ENCODE results near the gene SYPL1. TPM values are rescaled to one million over a fixed set of nuclear protein-coding genes. Genes with fewer than 3 reads are reported as not detected.

Gene SYPL1
- total and polyA plus RNA-seq, 8 donors: 5.2 to 157 (median 70.6) TPM

- H3K4me1 ChIP-seq: peaks cover 0 to 15% (median 0%) of the 10 kb centered on the region in 4 donors
- no peaks in the 10 kb centered on the region for H3K9me3 ChIP-seq
- H3K27me3 ChIP-seq: no peaks in the 10 kb centered on the region
- WGBS, 5 donors: 85 to 88% (median 87%) methylated on average over 2 of the region's 2 CpGs
- intact Hi-C loops (cut with DNase I; ENCODE audit: low total_unique reads): no loop called here
- no peak for TF ChIP-seq POLR2AphosphoS5 (IDR thresholded peaks at IDR 0.05)
- no peak for TF ChIP-seq CTCF (IDR thresholded peaks at IDR 0.05)
- no peak for TF ChIP-seq POLR2A (IDR thresholded peaks at IDR 0.05)
- TF ChIP-seq EP300 (IDR thresholded peaks at IDR 0.05): no peak
- H3K36me3 ChIP-seq: no peaks in the 10 kb centered on the region
- no peak for DNase-seq
- H3K4me3 ChIP-seq: no peak overlapping the region
- H3K27ac ChIP-seq: no peak overlapping the region
Measured at GRCh38 chr7:106120500-106120899, 8.4 kb upstream of the SYPL1 start.

- H3K9me3 ChIP-seq: no peaks in the 10 kb centered on the region
- 59 to 79% (median 75%) methylated on average over 3 of the region's 3 CpGs for WGBS, 5 donors
- TF ChIP-seq CTCF (IDR thresholded peaks at IDR 0.05) (no peak), EP300 (IDR thresholded peaks at IDR 0.05) (no peak), POLR2A (IDR thresholded peaks at IDR 0.05) (no peak), POLR2AphosphoS5 (IDR thresholded peaks at IDR 0.05) (no peak)
- H3K4me1 ChIP-seq: peaks cover 0 to 14% (median 0%) of the 10 kb centered on the region in 4 donors
- no peak overlapping the region for H3K27ac ChIP-seq
- no peak overlapping the region for H3K4me3 ChIP-seq
- intact Hi-C loops (cut with DNase I; ENCODE audit: low total_unique reads): loop anchor here (10.0 kb wide), 1 partner anchor 55 kb away; no protein-coding TSS in a partner anchor
- no peak for DNase-seq
- H3K27me3 ChIP-seq: no peaks in the 10 kb centered on the region
- no peaks in the 10 kb centered on the region for H3K36me3 ChIP-seq
Measured at GRCh38 chr7:106119719-106120118, 7.6 kb upstream of the SYPL1 start.

- Histone ChIP-seq H3K27ac (peak overlapping the region in 1 of 5 donors; percentile 11), H3K36me3 (no peaks in the 10 kb centered on the region), H3K4me1 (peaks cover 0 to 17% (median under 1%) of the 10 kb centered on the region in 4 donors), H3K9me3 (no peaks in the 10 kb centered on the region), H3K27me3 (no peaks in the 10 kb centered on the region), H3K4me3 (no peak overlapping the region)
- peak in 1 of 2 donors; percentile 21 for DNase-seq
- intact Hi-C loops (cut with DNase I; ENCODE audit: low total_unique reads): loop anchor here (10.0 kb wide), 1 partner anchor 53 kb away; no protein-coding TSS in a partner anchor
- TF ChIP-seq EP300 (IDR thresholded peaks at IDR 0.05) (no peak), CTCF (IDR thresholded peaks at IDR 0.05) (no peak), POLR2AphosphoS5 (IDR thresholded peaks at IDR 0.05) (no peak), POLR2A (IDR thresholded peaks at IDR 0.05) (no peak)
- 59 to 79% (median 69%) methylated on average over 9 of the region's 9 CpGs for WGBS, 5 donors
Measured at GRCh38 chr7:106117786-106118544, 5.9 kb upstream of the SYPL1 start.

- TF ChIP-seq POLR2AphosphoS5 (IDR thresholded peaks at IDR 0.05) (no peak), POLR2A (IDR thresholded peaks at IDR 0.05) (no peak), EP300 (IDR thresholded peaks at IDR 0.05) (no peak), CTCF (IDR thresholded peaks at IDR 0.05) (no peak)
- Histone ChIP-seq H3K4me1 (peaks cover 5 to 22% (median 7%) of the 10 kb centered on the region in 4 donors), H3K4me3 (no peak overlapping the region), H3K36me3 (no peaks in the 10 kb centered on the region), H3K27ac (no peak overlapping the region), H3K9me3 (no peaks in the 10 kb centered on the region), H3K27me3 (no peaks in the 10 kb centered on the region)
- no peak for DNase-seq
- intact Hi-C loops (cut with DNase I; ENCODE audit: low total_unique reads): loop anchor here (10.0 kb wide), 1 partner anchor 51 kb away; no protein-coding TSS in a partner anchor
- WGBS, 5 donors: 70 to 81% (median 75%) methylated on average over 6 of the region's 6 CpGs
Measured at GRCh38 chr7:106116161-106116704, 4.1 kb upstream of the SYPL1 start.

All from stomach (tissue), 9 donors.